ENCODE data around the gene TSPEAR. TPM values are rescaled to one million over a fixed set of nuclear protein-coding genes. Genes with fewer than 3 reads are reported as not detected.

The TSPEAR gene
- polyA plus RNA-seq, 2 donors: 0.01 to 0.04 TPM

- 82 to 85% methylated on average over 5 of the region's 5 CpGs for WGBS, 2 donors
- no peaks in the 10 kb centered on the region for H3K27me3 ChIP-seq (ENCODE audit: control insufficient read depth in 1 of 2, insufficient read depth in 2 of 2, low read length in 2 of 2)
Measured at GRCh38 chr21:44658541-44658910, 52.8 kb downstream of the TSPEAR start.

GRCh38 chr21:44657635-44658540, 53.5 kb downstream of the TSPEAR start, which contains the start of gene KRTAP12-3:
TSS of gene KRTAP12-3 (plus strand) at chr21:44657932. CDS start at chr21:44657980, 48 bp downstream.
- Histone ChIP-seq H3K27ac (ENCODE audit: low read depth in 2 of 2, low read length in 1 of 2) (peak within 1 kb of the TSS in 1 of 2 donors; percentile 42), H3K36me3 (ENCODE audit: control insufficient read depth in 2 of 2, insufficient read depth in 2 of 2, low read length in 1 of 2) (no peaks in the 10 kb centered on the region), H3K9me3 (ENCODE audit: control insufficient read depth in 2 of 2, insufficient read depth in 1 of 2, low read depth in 1 of 2, low read length in 1 of 2) (no peaks in the 10 kb centered on the region), H3K4me1 (ENCODE audit: control insufficient read depth in 2 of 2, insufficient read depth in 2 of 2, low read length in 1 of 2) (peaks cover 0 to 6% of the 10 kb centered on the region in 2 donors), H3K27me3 (ENCODE audit: control insufficient read depth in 1 of 2, insufficient read depth in 2 of 2, low read length in 2 of 2) (no peaks in the 10 kb centered on the region), H3K4me3 (ENCODE audit: low read depth in 1 of 2, low read length in 2 of 2) (no peak within 1 kb of the TSS)
- WGBS, 2 donors: 72 to 74% methylated on average over 26 of the region's 26 CpGs

More at GRCh38 chr21:44658541-44658910, 52.8 kb downstream of the TSPEAR start:
- H3K4me1 ChIP-seq (ENCODE audit: control insufficient read depth in 2 of 2, insufficient read depth in 2 of 2, low read length in 1 of 2): peaks cover 0 to 6% of the 10 kb centered on the region in 2 donors
- H3K9me3 ChIP-seq (ENCODE audit: control insufficient read depth in 2 of 2, insufficient read depth in 1 of 2, low read depth in 1 of 2, low read length in 1 of 2): no peaks in the 10 kb centered on the region
- H3K27ac ChIP-seq (ENCODE audit: low read depth in 2 of 2, low read length in 1 of 2): no peak overlapping the region
- H3K36me3 ChIP-seq (ENCODE audit: control insufficient read depth in 2 of 2, insufficient read depth in 2 of 2, low read length in 1 of 2): no peaks in the 10 kb centered on the region
- H3K4me3 ChIP-seq (ENCODE audit: low read depth in 1 of 2, low read length in 2 of 2): no peak overlapping the region

DNA sequence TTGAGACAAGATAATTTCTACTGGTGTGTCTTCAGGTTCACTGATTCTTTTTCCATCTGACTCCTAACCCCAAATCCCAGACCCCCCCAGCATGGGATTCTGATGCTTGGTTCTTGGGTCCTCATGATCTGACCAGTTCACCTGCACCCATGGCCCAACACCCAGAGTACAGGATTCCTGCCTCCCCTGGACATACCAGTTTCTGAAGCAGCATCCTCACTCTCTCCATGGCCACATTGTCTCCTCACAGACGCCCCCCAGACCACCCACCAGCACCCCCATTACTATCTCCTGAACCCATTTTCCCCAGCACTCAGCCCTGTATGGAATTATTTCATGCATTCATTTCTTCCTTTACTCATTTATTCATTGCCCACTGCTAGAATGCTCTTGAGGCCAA, 54.5 kb downstream of the TSPEAR start:
- Histone ChIP-seq H3K9me3 (ENCODE audit: control insufficient read depth in 2 of 2, insufficient read depth in 1 of 2, low read depth in 1 of 2, low read length in 1 of 2) (no peaks in the 10 kb centered on the region), H3K27ac (ENCODE audit: low read depth in 2 of 2, low read length in 1 of 2) (peak overlapping the region in 1 of 2 donors; percentile 30), H3K4me3 (ENCODE audit: low read depth in 1 of 2, low read length in 2 of 2) (no peak overlapping the region), H3K27me3 (ENCODE audit: control insufficient read depth in 1 of 2, insufficient read depth in 2 of 2, low read length in 2 of 2) (no peaks in the 10 kb centered on the region), H3K4me1 (ENCODE audit: control insufficient read depth in 2 of 2, insufficient read depth in 2 of 2, low read length in 1 of 2) (peaks cover 0 to 6% of the 10 kb centered on the region in 2 donors), H3K36me3 (ENCODE audit: control insufficient read depth in 2 of 2, insufficient read depth in 2 of 2, low read length in 1 of 2) (no peaks in the 10 kb centered on the region)
- 41 to 60% methylated on average over 1 of the region's 1 CpG for WGBS, 2 donors

DNA sequence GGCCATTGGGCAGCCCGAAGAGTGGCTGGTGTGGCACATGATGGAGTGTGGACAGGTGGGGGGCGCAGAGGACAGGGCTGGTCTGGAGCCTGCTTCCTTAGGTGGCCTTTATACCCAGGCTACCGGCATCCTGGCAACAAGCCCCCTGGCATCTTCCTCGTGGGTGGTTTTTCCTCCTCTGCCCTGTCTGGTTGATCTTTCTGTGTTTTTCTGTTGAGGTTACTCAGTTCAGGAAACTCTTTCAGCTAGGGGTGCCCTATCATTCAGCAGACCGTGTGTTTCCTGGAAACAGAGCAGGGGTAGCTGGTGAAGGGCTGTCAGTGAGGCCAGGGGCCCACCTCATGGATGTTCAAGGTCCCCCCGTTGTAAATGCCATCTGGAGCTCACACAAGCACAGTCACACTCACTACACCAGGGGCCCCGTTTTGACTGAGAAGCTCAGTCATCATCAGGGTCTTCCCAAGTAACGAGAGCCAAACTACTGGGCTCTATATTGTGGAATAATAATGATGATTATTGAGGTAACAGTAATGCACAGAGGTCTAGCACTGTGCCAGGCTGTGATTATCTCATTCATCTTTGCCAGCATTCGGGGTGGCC, 56.7 kb downstream of the TSPEAR start, which contains the start of gene KRTAP12-4:
Gene KRTAP12-4 (minus strand): TSS at position 84 of the 600 bp plus-strand sequence. CDS start 45 bp downstream, at position 39.
- 68 to 73% methylated on average over 9 of the region's 9 CpGs for WGBS, 2 donors
- H3K27me3 ChIP-seq (ENCODE audit: control insufficient read depth in 1 of 2, insufficient read depth in 2 of 2, low read length in 2 of 2): no peaks in the 10 kb centered on the region
- peaks cover 0 to 6% of the 10 kb centered on the region in 2 donors for H3K4me1 ChIP-seq (ENCODE audit: control insufficient read depth in 2 of 2, insufficient read depth in 2 of 2, low read length in 1 of 2)
- no peaks in the 10 kb centered on the region for H3K36me3 ChIP-seq (ENCODE audit: control insufficient read depth in 2 of 2, insufficient read depth in 2 of 2, low read length in 1 of 2)
- H3K9me3 ChIP-seq (ENCODE audit: control insufficient read depth in 2 of 2, insufficient read depth in 1 of 2, low read depth in 1 of 2, low read length in 1 of 2): no peaks in the 10 kb centered on the region
- H3K27ac ChIP-seq (ENCODE audit: low read depth in 2 of 2, low read length in 1 of 2): no peak within 1 kb of the TSS
- H3K4me3 ChIP-seq (ENCODE audit: low read depth in 1 of 2, low read length in 2 of 2): no peak within 1 kb of the TSS

DNA sequence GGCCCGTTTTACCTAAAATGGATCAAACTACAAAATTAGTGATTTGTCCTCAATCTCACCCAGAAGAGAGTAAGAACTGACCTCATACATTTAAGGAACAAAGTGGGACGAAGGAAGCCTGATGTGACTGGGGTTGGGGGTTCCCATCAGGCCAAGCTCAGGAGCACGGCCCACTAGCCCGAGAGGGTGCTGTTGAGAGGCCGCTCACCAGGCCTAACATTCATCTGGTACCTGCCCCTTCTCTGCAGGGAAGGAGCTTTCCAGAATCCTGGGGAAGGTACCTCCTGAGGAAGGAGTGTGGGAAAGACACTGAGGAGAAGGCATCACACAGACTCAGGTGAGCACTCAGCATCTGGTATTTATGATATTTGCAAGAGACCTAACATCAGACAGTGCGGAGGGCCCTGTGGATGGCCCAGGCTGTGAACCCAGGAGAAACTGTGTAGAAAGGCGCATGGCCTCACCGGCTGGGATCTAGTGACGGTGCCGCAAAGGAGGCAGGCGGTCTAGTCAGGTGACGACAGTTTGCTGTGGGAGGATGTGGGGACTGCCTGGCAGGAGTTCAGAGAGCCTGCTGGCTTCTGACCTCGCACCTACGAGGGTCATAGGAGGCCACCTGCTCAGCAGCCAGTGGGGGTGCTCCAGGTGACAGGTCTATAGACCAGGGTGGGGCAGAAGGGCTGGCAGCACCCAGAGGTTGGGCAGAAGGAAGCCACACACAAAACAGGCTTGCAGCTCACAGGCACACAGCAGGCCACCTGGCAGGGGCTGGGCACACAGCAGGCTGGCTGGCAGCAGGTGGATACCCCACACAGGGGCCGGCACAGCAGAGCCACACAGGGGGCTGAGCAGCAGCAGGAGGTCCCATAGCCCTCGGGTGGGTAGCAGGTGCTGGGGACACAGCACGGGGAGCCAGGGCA, 57.5 kb downstream of the TSPEAR start:
- WGBS, 2 donors: 71 to 80% methylated on average over 17 of the region's 17 CpGs
- Histone ChIP-seq H3K4me3 (ENCODE audit: low read depth in 1 of 2, low read length in 2 of 2) (no peak overlapping the region), H3K4me1 (ENCODE audit: control insufficient read depth in 2 of 2, insufficient read depth in 2 of 2, low read length in 1 of 2) (peaks cover 0 to 6% of the 10 kb centered on the region in 2 donors), H3K9me3 (ENCODE audit: control insufficient read depth in 2 of 2, insufficient read depth in 1 of 2, low read depth in 1 of 2, low read length in 1 of 2) (no peaks in the 10 kb centered on the region), H3K27ac (ENCODE audit: low read depth in 2 of 2, low read length in 1 of 2) (no peak overlapping the region), H3K36me3 (ENCODE audit: control insufficient read depth in 2 of 2, insufficient read depth in 2 of 2, low read length in 1 of 2) (no peaks in the 10 kb centered on the region), H3K27me3 (ENCODE audit: control insufficient read depth in 1 of 2, insufficient read depth in 2 of 2, low read length in 2 of 2) (no peaks in the 10 kb centered on the region)

GRCh38 chr21:44653123-44653522, 58.2 kb downstream of the TSPEAR start:
- Histone ChIP-seq H3K36me3 (ENCODE audit: control insufficient read depth in 2 of 2, insufficient read depth in 2 of 2, low read length in 1 of 2) (no peaks in the 10 kb centered on the region), H3K9me3 (ENCODE audit: control insufficient read depth in 2 of 2, insufficient read depth in 1 of 2, low read depth in 1 of 2, low read length in 1 of 2) (no peaks in the 10 kb centered on the region), H3K27ac (ENCODE audit: low read depth in 2 of 2, low read length in 1 of 2) (no peak overlapping the region), H3K27me3 (ENCODE audit: control insufficient read depth in 1 of 2, insufficient read depth in 2 of 2, low read length in 2 of 2) (no peaks in the 10 kb centered on the region), H3K4me1 (ENCODE audit: control insufficient read depth in 2 of 2, insufficient read depth in 2 of 2, low read length in 1 of 2) (peaks cover 0 to 6% of the 10 kb centered on the region in 2 donors), H3K4me3 (ENCODE audit: low read depth in 1 of 2, low read length in 2 of 2) (no peak overlapping the region)
- 65 to 69% methylated on average over 14 of the region's 14 CpGs for WGBS, 2 donors

DNA sequence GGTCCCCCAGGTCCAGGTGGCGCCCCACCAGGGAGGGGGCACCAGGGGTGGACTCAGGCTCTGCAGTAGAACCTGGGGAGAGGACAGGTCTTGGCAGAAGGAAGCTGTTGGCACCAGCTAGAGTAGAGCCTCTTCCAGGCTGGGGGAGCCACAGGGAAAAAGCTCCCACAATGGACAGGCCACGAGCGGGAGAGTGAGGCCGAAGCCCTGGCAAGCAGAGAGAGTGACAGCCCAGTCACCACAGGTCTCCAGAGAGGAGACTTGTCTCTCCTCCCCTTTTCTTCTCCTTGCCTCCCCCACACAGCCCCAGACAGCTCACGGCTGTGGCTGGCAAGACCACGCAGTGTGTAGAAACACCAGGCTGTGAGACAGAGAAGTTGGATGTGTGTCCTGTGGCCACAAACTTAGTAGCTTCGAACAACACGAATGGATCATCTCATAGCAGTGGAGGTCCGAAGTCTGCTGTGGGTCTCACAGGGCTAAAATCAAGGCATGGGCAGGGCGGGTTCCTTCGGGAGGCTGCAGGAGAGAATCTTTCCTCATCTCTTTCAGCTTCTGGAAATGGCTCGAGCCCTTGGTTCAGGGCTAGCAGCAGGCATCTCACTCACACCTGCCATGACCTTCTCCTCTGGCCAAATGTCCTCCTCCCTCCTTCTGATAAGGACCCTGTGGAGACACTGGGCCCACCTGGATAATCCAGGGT, 60.2 kb downstream of the TSPEAR start:
- Histone ChIP-seq H3K4me3 (ENCODE audit: low read depth in 1 of 2, low read length in 2 of 2) (no peak overlapping the region), H3K27me3 (ENCODE audit: control insufficient read depth in 1 of 2, insufficient read depth in 2 of 2, low read length in 2 of 2) (no peaks in the 10 kb centered on the region), H3K27ac (ENCODE audit: low read depth in 2 of 2, low read length in 1 of 2) (no peak overlapping the region), H3K4me1 (ENCODE audit: control insufficient read depth in 2 of 2, insufficient read depth in 2 of 2, low read length in 1 of 2) (no peaks in the 10 kb centered on the region), H3K36me3 (ENCODE audit: control insufficient read depth in 2 of 2, insufficient read depth in 2 of 2, low read length in 1 of 2) (no peaks in the 10 kb centered on the region), H3K9me3 (ENCODE audit: control insufficient read depth in 2 of 2, insufficient read depth in 1 of 2, low read depth in 1 of 2, low read length in 1 of 2) (no peaks in the 10 kb centered on the region)
- 83 to 92% methylated on average over 12 of the region's 12 CpGs for WGBS, 2 donors

DNA sequence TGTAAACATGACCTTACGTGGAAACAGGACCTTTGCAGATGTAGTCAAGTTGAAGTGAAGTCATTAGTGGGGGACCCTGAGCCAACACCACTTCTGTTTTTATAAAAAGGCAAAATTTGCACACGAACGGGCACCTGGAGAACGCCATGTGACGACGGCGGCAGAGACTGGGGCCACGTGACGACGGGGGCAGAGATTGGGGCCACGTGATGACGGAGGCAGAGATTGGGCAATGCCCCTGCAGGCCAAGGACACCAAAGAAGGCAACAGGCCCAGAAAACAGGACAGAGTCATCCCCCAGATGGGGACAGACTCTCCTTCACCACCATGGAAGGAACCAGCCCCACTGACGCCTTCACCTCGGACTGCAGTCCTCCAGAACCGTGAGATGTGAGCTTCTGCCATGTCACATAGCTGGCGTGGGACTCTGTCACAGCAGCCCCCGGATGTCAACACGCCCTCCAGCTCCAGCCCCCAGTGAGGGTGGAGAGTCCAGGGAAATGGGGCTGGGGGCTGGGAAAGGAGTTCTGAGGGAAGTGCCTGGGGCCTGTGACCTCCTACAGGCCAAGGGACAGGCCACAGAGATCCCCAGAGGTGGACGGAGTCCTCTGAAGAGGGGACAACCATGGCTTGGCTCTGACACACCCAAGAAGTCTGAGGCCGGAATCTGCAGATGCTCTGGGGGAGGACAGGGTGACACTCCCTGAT, 61.0 kb downstream of the TSPEAR start:
- Histone ChIP-seq H3K36me3 (ENCODE audit: control insufficient read depth in 2 of 2, insufficient read depth in 2 of 2, low read length in 1 of 2) (no peaks in the 10 kb centered on the region), H3K4me3 (ENCODE audit: low read depth in 1 of 2, low read length in 2 of 2) (no peak overlapping the region), H3K9me3 (ENCODE audit: control insufficient read depth in 2 of 2, insufficient read depth in 1 of 2, low read depth in 1 of 2, low read length in 1 of 2) (no peaks in the 10 kb centered on the region), H3K27me3 (ENCODE audit: control insufficient read depth in 1 of 2, insufficient read depth in 2 of 2, low read length in 2 of 2) (no peaks in the 10 kb centered on the region), H3K27ac (ENCODE audit: low read depth in 2 of 2, low read length in 1 of 2) (no peak overlapping the region), H3K4me1 (ENCODE audit: control insufficient read depth in 2 of 2, insufficient read depth in 2 of 2, low read length in 1 of 2) (no peaks in the 10 kb centered on the region)
- WGBS, 2 donors: 89 to 90% methylated on average over 20 of the region's 20 CpGs
